HG03175 (cell line): ENCODE measurements around the gene TMEM44.
"Not testable (repeated sequence)": the region's sequence is repeated elsewhere in the genome, so short reads cannot be mapped to it uniquely, and the experiment has no call there.

Experiments used
- ATAC-seq: cut with Tn5 transposase; IDR thresholded peaks from one replicate; pipeline ENCODE4 v1.9.1; 2021; ENCODE audit warnings: mild to moderate bottlenecking, moderate library complexity; ENCODE audit not compliant: unreplicated experiment

Gene TMEM44

GRCh38 chr3:194556086-194557056 lies 76.8 kb downstream of the TMEM44 start:
- no peak for ATAC-seq

GRCh38 chr3:194555175-194556062 lies 77.8 kb downstream of the TMEM44 start:
- ATAC-seq, result no peak

DNA sequence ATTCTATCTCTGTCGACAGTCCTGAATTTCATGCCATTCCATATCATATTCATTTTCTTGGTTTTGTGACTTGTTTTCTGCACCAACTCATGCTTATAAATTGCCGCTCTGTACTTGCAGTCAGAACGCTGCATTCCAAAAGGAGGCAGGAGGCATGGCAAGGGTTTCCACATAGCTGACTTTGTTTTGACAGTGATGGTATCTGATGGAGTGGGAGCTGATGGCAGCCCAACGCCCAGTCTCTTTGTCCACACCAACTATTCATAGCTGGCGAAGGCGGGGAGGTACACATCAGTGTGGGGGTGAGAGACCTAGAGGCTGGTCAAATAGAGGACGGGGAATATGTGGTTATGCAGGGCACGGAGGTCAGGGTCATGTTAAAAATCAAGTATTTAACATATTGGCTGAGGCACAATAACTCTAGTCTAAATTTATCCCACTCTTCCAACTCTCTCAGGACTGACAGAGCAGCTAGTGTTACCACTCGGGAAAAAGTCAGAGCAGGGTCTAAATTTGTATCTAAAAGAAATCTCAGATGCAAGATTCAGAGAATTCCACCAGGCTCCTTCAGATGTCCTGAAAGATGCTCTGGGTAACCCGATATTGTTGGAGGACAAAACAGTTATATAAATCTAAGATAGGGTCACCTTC lies 78.6 kb downstream of the TMEM44 start:
- ATAC-seq, result no peak

GRCh38 chr3:194552327-194552949 lies 80.8 kb downstream of the TMEM44 start:
- no peak for ATAC-seq

GRCh38 chr3:194549853-194550252 lies 83.4 kb downstream of the TMEM44 start:
- ATAC-seq, result no peak

DNA sequence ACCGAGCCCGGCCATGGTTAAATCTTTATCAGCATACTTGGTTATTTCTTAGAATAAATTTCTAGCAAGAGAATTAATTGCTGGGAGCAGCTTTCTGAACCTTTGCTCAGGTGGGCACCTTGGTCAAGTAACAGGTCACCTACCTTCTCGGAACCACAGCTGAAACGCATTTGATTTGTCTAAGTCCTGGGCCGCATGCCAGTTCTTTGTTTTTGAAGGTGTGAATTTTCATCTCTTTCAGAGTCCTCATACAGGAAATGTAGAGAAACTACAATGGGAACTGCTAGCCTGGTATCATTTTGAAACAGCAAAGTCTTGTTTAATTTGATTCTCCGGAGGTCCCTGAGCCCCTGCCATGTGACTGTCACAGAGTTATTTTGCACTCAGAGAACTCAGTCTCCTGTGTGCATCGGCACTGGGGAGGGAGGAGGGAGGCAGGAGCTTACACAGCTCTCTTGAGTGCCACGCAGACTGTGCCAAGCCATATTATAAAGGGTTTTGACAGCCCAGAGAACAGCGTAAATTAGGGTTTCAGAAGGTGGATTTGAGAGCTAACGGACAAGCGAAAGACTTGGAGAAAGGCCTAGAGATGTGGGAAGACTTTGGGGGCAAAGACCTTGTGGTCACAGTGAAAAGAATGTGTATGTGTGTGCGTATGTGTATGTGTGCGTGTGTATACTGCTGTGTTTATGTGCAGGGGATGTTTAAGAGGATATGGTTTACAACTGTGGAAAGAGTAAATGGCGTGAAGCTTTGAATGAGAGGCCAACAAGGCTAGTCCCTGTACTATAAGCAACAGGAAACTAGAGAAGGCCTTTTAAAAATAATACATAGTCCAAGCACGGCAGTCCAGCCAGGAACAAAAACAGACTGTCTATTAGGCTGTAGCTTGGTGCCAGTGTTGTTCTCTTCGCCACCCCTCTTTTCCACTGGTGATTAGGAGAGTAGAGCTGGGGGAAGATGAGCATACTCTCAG lies 84.6 kb downstream of the TMEM44 start:
- ATAC-seq, result no peak

DNA sequence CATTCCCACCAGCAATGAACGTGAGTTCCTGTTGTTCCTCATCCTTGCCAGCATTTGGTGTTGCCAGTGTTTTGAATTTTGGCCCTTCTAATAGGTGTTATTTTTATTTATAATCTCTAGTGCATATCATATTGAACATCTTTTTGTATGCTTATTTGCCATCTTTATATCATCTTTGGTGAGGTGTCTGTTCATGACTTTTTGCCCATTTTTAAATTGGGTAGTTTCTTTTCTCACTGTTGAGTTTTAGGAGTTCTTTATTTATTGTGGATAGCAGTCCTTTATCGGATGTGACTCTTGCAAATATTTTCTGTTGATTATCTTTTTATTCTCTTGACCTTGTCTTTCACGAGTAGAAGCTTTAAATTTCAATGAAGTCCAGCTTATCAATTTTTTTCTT lies 86.2 kb downstream of the TMEM44 start:
- ATAC-seq, result no peak

DNA sequence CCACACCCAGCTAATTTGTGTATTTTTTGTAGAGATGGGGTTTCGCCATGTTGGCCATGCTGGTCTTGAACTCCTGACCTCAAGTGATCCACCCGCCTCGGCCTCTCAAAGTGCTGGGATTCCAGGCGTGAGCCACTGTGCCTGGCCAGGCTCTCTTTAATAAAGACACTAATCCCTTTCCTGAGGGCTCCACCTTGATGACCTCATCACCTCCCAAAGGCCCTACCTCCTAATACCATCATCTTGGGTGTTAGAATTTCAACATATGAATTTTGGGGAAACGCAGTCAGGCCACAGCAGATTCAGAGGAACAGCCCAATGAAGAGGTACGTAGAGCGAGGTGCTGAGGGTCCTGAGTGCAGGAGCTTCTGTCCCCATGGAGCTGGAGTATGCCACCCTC lies 87.7 kb downstream of the TMEM44 start:
- not testable (repeated sequence) for ATAC-seq

GRCh38 chr3:194543550-194543949 lies 89.7 kb downstream of the TMEM44 start:
- ATAC-seq, result no peak

- ATAC-seq, result no peak
These were observed 91.7 kb downstream of the TMEM44 start for GRCh38 chr3:194541483-194541882.

DNA sequence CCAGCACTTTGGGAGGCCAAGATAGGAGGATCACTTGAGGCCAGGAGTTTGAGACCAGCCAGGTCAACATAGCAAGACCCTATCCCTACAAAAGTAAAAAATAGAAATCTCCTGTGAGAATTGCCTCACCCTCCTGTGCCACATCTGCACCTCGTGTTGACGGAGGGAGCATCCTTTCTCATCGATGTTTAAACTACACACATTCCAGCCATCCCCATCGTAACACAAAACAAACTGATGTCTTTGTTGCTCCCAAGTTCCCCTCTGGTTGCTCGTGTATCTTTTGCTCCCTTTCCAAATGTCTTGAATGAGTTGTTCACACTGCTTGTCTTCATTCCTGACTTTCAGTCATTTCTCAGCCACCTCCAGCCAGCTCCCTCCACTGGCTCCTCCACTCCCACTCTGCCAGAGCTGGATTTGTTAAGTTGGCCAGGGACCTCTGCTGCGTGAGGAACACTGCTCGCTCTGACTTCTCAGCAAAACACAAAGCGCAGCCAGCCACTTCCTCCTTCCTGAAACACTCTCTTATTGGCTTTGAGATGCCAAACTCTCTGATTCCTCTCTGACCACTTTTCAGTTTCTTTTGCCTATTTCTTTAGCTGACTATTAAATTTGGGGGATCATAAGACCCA lies 92.8 kb downstream of the TMEM44 start:
- ATAC-seq, result no peak

DNA sequence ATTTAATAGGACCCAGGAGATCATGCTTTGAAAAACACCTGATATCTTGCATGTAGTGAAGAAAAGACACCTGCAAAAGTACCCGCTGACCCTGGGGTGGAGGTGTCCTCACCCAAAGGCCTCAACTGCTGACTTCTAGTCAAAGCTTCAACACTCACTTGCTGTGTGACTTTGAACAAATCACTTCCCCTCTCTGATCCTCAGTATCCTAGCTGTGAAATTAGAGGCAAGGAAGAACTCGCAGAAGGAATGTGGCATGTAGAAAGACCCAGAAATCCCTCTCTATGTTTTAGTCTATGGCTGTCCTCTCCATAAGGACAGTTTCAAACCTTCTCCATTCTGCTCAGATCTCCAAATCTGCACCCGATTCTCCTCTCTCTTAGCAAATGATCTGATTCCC lies 93.7 kb downstream of the TMEM44 start:
- no peak for ATAC-seq

DNA sequence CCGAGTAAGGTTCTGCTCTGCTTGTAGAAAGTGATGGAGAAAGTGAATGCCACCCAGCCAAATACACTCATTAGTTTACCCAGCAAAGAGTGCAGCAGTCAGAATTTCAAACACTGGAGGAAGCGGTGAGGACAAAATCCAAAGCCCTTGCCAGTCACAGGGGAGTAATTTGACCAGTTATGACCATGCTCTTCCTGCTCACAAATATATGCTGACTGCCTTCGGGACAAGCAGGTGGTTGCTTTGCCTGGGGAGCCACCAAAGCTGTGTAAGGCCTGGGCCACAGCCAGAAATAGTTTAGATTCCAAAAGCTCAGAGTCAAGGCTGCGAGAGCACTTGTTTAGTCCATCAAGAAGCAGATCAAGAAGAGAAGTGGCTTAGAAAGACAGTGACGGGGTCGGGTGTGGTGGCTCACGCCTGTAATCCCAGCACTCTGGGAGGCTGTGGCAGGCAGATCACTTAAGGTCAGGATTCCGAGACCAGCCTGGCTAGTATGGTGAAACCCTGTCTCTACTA lies 95.4 kb downstream of the TMEM44 start:
- no peak for ATAC-seq
